ENCODE results near the gene MSI2. TPM values are rescaled to one million over a fixed set of nuclear protein-coding genes. Genes with fewer than 3 reads are reported as not detected.
A peak's percentile ranks its signal among the peaks of the same experiment; 100 is the strongest.

Gene MSI2
- total and polyA plus RNA-seq, 7 donors = 37.6 to 133 (median 87.1) TPM

DNA sequence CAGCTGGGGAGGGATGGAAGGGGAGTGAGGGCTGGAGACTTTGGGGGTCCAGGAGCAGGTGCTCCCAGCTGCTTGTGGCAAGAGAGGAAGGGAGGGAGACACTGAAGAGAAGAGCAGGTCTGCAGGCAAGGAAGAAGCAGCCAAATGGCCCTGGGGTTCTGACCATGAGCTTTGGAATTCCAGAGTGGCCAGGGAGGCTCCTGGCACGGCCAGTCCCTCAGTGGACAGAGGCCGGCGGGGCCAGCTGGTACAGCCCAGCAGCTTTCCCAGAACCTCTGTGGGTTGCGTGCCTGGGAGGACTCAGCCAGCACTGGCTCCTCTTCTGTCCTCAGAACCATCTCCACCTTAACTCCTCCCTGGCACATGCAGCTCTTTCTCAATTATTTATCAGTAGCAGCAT, 233.0 kb downstream of the MSI2 start:
- TF ChIP-seq, protein P1, sequence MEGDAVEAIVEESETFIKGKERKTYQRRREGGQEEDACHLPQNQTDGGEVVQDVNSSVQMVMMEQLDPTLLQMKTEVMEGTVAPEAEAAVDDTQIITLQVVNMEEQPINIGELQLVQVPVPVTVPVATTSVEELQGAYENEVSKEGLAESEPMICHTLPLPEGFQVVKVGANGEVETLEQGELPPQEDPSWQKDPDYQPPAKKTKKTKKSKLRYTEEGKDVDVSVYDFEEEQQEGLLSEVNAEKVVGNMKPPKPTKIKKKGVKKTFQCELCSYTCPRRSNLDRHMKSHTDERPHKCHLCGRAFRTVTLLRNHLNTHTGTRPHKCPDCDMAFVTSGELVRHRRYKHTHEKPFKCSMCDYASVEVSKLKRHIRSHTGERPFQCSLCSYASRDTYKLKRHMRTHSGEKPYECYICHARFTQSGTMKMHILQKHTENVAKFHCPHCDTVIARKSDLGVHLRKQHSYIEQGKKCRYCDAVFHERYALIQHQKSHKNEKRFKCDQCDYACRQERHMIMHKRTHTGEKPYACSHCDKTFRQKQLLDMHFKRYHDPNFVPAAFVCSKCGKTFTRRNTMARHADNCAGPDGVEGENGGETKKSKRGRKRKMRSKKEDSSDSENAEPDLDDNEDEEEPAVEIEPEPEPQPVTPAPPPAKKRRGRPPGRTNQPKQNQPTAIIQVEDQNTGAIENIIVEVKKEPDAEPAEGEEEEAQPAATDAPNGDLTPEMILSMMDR (IDR thresholded peaks at IDR 0.05) = no peak
- no peak overlapping the region for H3K4me3 ChIP-seq
- no peaks in the 10 kb centered on the region for H3K9me3 ChIP-seq
- intact Hi-C loops (cut with DNase I) = loop anchor here in 1 of 2 donors (5.0 kb wide), 1 partner anchor 247 kb away; no protein-coding TSS in a partner anchor
- DNase-seq (peak; percentile 58 to 65), ATAC-seq (peak; percentile 61 to 89 (median 81))
- peaks cover 66% of the 10 kb centered on the region for H3K4me1 ChIP-seq
- 9 to 71% (median 46%) methylated on average over 4 of the region's 4 CpGs for WGBS, 3 donors
- no peaks in the 10 kb centered on the region for H3K36me3 ChIP-seq (ENCODE audit: insufficient read depth in 1 of 2, low read depth in 1 of 2)
- peak overlapping the region; percentile 77 for H3K27ac ChIP-seq
- no peaks in the 10 kb centered on the region for H3K27me3 ChIP-seq (ENCODE audit: insufficient read depth in 3 of 3, low read length in 2 of 3)

DNA sequence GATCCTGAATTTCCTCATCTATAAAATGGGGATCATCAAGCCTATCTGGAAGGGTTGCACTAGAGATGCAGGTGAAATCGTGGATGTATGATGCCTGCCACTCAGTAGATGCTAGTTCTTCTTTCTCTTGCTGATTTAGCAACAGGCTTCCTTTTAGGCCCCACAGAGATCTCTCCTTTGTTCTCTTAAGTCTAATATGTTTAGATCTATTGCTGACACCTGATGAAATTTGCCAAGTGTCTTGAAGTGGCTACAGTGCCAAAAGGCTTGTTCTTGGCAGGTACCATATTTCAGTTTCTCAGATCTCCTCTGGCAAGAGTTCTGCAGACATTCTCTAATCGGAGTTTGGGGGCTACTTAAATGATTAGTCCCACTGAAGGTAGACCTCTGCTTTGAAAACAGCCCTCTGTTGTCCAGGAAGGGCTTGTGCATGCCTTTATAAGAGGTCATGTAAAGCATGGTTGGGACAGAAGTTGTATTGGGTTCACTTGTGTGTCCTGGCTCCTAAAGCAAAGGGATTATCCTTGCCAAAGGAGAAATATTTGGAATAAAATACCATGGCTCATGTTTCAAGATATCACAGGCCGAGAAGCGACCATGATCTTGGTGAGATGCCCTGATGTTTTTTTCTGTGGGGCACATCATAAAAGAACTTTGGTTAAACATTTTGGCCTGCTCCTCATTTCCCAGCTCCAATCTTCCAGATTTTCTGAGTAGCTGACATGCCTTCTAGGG, 234.0 kb downstream of the MSI2 start:
- peak in 2 of 4 donors; percentile 43 to 46 for ATAC-seq
- intact Hi-C loops (cut with DNase I) = no loop called here
- TF ChIP-seq, protein P1 (IDR thresholded peaks at IDR 0.05) = peak; percentile 13
- peaks cover 62% of the 10 kb centered on the region for H3K4me1 ChIP-seq
- 32 to 51% (median 39%) methylated on average over 4 of the region's 4 CpGs for WGBS, 3 donors
- H3K9me3 ChIP-seq = no peaks in the 10 kb centered on the region
- H3K27me3 ChIP-seq (ENCODE audit: insufficient read depth in 3 of 3, low read length in 2 of 3) = no peaks in the 10 kb centered on the region
- H3K36me3 ChIP-seq (ENCODE audit: insufficient read depth in 1 of 2, low read depth in 1 of 2) = no peaks in the 10 kb centered on the region
- DNase-seq = no peak
- H3K27ac ChIP-seq = peak overlapping the region; percentile 77
- no peak overlapping the region for H3K4me3 ChIP-seq

DNA sequence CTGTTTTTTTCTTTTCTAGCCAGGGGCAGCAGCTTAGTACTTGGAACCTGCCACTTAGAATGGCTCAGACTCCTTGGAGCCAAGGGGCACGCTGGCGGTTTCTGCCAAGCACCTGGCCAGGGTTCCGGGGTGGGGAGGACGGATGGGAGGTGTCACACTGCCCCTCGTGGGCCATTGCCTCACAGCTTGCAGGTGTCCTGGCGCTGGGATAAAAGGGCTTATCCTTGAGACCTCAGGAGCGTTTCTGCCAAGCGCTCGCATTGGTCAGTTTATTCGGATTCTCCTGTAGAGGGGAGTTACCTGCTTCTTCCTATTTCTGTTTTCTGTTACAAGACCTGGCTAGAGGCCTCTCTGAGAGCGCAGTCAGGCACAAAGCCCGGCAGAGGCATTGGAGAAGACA, 234.6 kb downstream of the MSI2 start:
- TF ChIP-seq, protein P1 (IDR thresholded peaks at IDR 0.05) = no peak
- peak in 1 of 2 donors; percentile 74 for DNase-seq
- H3K27ac ChIP-seq = peak overlapping the region; percentile 77

DNA sequence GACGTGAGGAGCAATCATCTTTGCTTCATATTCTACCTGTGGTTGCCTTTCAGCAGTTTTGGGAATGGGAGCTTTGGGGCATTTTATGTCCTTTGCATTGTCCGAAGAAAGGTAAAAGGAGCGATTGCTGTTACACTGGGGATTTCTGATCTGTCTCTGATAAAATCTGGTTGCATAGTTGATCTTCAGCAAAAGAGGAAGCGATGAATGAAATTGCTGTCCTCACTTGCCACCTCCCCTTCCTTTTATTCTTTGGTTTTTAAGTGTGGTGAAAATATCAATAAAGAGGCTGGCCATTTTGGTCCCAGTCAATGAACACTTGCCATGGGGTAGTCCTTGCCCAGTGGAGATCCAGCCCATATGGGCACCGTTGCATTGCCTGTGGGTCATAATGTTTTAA, 236.8 kb downstream of the MSI2 start:
- TF ChIP-seq, protein P1 (IDR thresholded peaks at IDR 0.05) = no peak

More for the DNA sequence above, 234.6 kb downstream of the MSI2 start:
- Histone ChIP-seq H3K9me3 (no peaks in the 10 kb centered on the region), H3K36me3 (ENCODE audit: insufficient read depth in 1 of 2, low read depth in 1 of 2) (no peaks in the 10 kb centered on the region), H3K4me1 (peaks cover 56% of the 10 kb centered on the region), H3K27me3 (ENCODE audit: insufficient read depth in 3 of 3, low read length in 2 of 3) (no peaks in the 10 kb centered on the region), H3K4me3 (peak overlapping the region; percentile 17)
- intact Hi-C loops (cut with DNase I) = no loop called here
- WGBS, 3 donors = 26 to 35% (median 31%) methylated on average over 12 of the region's 12 CpGs
- ATAC-seq = peak; percentile 22 to 85 (median 57)

More for the DNA sequence above, 236.8 kb downstream of the MSI2 start:
- Histone ChIP-seq H3K27me3 (ENCODE audit: insufficient read depth in 3 of 3, low read length in 2 of 3) (no peaks in the 10 kb centered on the region), H3K4me1 (peaks cover 49% of the 10 kb centered on the region), H3K9me3 (no peaks in the 10 kb centered on the region), H3K4me3 (no peak overlapping the region), H3K27ac (no peak overlapping the region), H3K36me3 (ENCODE audit: insufficient read depth in 1 of 2, low read depth in 1 of 2) (no peaks in the 10 kb centered on the region)
- intact Hi-C loops (cut with DNase I) = loop anchor here in 1 of 2 donors (1.0 kb wide), 1 partner anchor 36 kb away; no protein-coding TSS in a partner anchor
- WGBS, 3 donors = 87 to 93% (median 91%) methylated on average over 5 of the region's 5 CpGs
- ATAC-seq (no peak), DNase-seq (no peak)

All from psoas muscle (tissue), 8 donors.